GM21390 (cell line): ENCODE results near the gene MARCO.

Experiments
- ATAC-seq: cut with Tn5 transposase; IDR thresholded peaks from one replicate; pipeline ENCODE4 v1.9.1; 2021; ENCODE audit not compliant: unreplicated experiment

MARCO gene

GRCh38 chr2:118942031-118942430 is at the start of gene MARCO:
TSS of gene MARCO (plus strand) at chr2:118942194. CDS start at chr2:118942301, 107 bp downstream.
- ATAC-seq: no peak

GRCh38 chr2:118893100-118893499 is 48.9 kb upstream of the MARCO start:
- ATAC-seq: no peak

GRCh38 chr2:118902266-118903028 is 39.5 kb upstream of the MARCO start:
- no peak for ATAC-seq

GRCh38 chr2:118903029-118903351 is 39.0 kb upstream of the MARCO start:
- ATAC-seq: no peak

GRCh38 chr2:118903551-118904479 is 38.2 kb upstream of the MARCO start:
- no peak for ATAC-seq

- ATAC-seq: no peak
Observed at GRCh38 chr2:118905206-118905605, 36.8 kb upstream of the MARCO start.

- ATAC-seq: no peak
Observed at GRCh38 chr2:118906186-118906585, 35.8 kb upstream of the MARCO start.

- no peak for ATAC-seq
Observed at GRCh38 chr2:118907759-118908158, 34.2 kb upstream of the MARCO start.

GRCh38 chr2:118909191-118909590 is 32.8 kb upstream of the MARCO start:
- ATAC-seq: no peak

GRCh38 chr2:118911166-118911856 is 30.7 kb upstream of the MARCO start:
- no peak for ATAC-seq

GRCh38 chr2:118911936-118912335 is 30.1 kb upstream of the MARCO start:
- no peak for ATAC-seq

- ATAC-seq: no peak
Observed at GRCh38 chr2:118913131-118913802, 28.7 kb upstream of the MARCO start.

- no peak for ATAC-seq
Observed at GRCh38 chr2:118913803-118914645, 28.0 kb upstream of the MARCO start.

GRCh38 chr2:118914721-118915453 is 27.1 kb upstream of the MARCO start:
- no peak for ATAC-seq

- ATAC-seq: no peak
Observed at GRCh38 chr2:118918017-118918416, 24.0 kb upstream of the MARCO start.

GRCh38 chr2:118921646-118922045 is 20.3 kb upstream of the MARCO start:
- ATAC-seq: no peak

- ATAC-seq: no peak
Observed at GRCh38 chr2:118922254-118922653, 19.7 kb upstream of the MARCO start.

GRCh38 chr2:118923371-118923770 is 18.6 kb upstream of the MARCO start:
- ATAC-seq: no peak

- no peak for ATAC-seq
Observed at GRCh38 chr2:118925476-118925875, 16.5 kb upstream of the MARCO start.
